GM12878 (cell line): ENCODE results near the gene AP3B1. TPM values are rescaled to one million over a fixed set of nuclear protein-coding genes. Genes with fewer than 3 reads are reported as not detected.

Experiments used
- ATAC-seq: fragments of 200-7000 bp; cut with Tn5 transposase; 3 replicates; pipeline ENCODE4 v1.9.1; 2020; ENCODE audit warnings: mild to moderate bottlenecking, moderate library complexity
- BruUV-seq: library from RNA; stranded (reverse); fragments of 400-500 nt; replicated peaks from 2 replicates; lab custom pipeline; 2021; lab: Mats Ljungman, UMichigan
- CTCF ChIA-PET: fragments of 300-600 bp; sonication (Branson Sonifier 250); formaldehyde crosslinking; extraction: SDS; loops from one replicate; lab custom pipeline; 2021; ENCODE audit warnings: inconsistent platforms; lab: Yijun Ruan, JAX
- POLR2A ChIA-PET: fragments of 350-600 bp; formaldehyde crosslinking; extraction: SDS; loops from one replicate; lab custom pipeline; 2021; ENCODE audit warnings: inconsistent platforms; lab: Charles Lee
- RAD21 ChIA-PET: fragments of 300-600 bp; sonication (Branson Sonifier 250); formaldehyde crosslinking; loops from one replicate; lab custom pipeline; 2023; ENCODE audit warnings: antibody characterized with exemption; ENCODE audit not compliant: unreplicated experiment; lab: Charles Lee
- SMC1A ChIA-PET: fragments of 300-600 bp; sonication (Branson Sonifier 250); formaldehyde crosslinking; loops from one replicate; lab custom pipeline; 2023; ENCODE audit not compliant: unreplicated experiment, uncharacterized antibody; lab: Charles Lee
- DNase-seq: peaks from one replicate; pipeline ENCODE4 v3.0.0-alpha.2; 2011; ENCODE audit warnings: low read depth, low spot score
- FAIRE-seq: peaks from 3 replicates; lab custom pipeline; 2011; peaks lifted over from hg19 to GRCh38; lab: Jason Lieb, UNC
- H2AFZ ChIP-seq: 2 replicates; pipeline ENCODE4 v1.6.0; 2011; ENCODE audit warnings: low read depth, low read length, control low read depth; ENCODE audit not compliant: control insufficient read depth
- H3K27ac ChIP-seq: 2 replicates; pipeline ENCODE4 v1.5.1; 2011; ENCODE audit warnings: control low read depth; ENCODE audit not compliant: control insufficient read depth, insufficient read depth
- H3K27me3 ChIP-seq, 2 experiments: replicated peaks in 1 of 2; 2 replicates each; pipeline versions ENCODE4 v1.6.0 to v1.6.1; 2011; ENCODE audit warnings: low read length in 1 of 2; ENCODE audit not compliant: control insufficient read depth in 2 of 2, insufficient read depth in 2 of 2
- H3K36me3 ChIP-seq, 2 experiments: 2 replicates each; pipeline ENCODE4 v1.5.1; 2011; ENCODE audit warnings: low read length in 1 of 2; ENCODE audit not compliant: control insufficient read depth in 2 of 2, insufficient read depth in 2 of 2
- H3K4me1 ChIP-seq: 2 replicates; pipeline ENCODE4 v1.6.1; 2011; ENCODE audit warnings: mild to moderate bottlenecking, low read length, moderate library complexity, mixed read lengths; ENCODE audit not compliant: control insufficient read depth, insufficient read depth
- H3K4me2 ChIP-seq: 2 replicates; pipeline ENCODE4 v1.6.0; 2011; ENCODE audit warnings: control low read depth; ENCODE audit not compliant: control insufficient read depth, insufficient read depth
- H3K4me3 ChIP-seq: fragments of 200-600 bp; sonication (generic); 2 replicates; pipeline ENCODE4 v1.5.1; 2016
- H3K79me2 ChIP-seq: 2 replicates; pipeline ENCODE4 v1.6.0; 2011; ENCODE audit warnings: low read length; ENCODE audit not compliant: control insufficient read depth, insufficient read depth
- H3K9ac ChIP-seq: 2 replicates; pipeline ENCODE4 v1.8.0; 2011; ENCODE audit warnings: low read length, control low read depth, mixed read lengths; ENCODE audit not compliant: control insufficient read depth, insufficient read depth
- H3K9me3 ChIP-seq: replicated peaks from 3 replicates; pipeline ENCODE4 v1.5.1; 2011; ENCODE audit warnings: mild to moderate bottlenecking, low read length; ENCODE audit not compliant: control insufficient read depth, insufficient read depth
- H4K20me1 ChIP-seq: 2 replicates; pipeline ENCODE4 v1.6.0; 2011; ENCODE audit not compliant: control insufficient read depth, insufficient read depth
- BRCA1 ChIP-seq: IDR thresholded peaks from 2 replicates; pipeline ENCODE4 v1.6.1; 2011; ENCODE audit warnings: low read depth, low read length, improper control_type of control experiment
- EED ChIP-seq: sonication (generic); IDR thresholded peaks from 2 replicates; pipeline ENCODE4 v1.6.1; 2016; ENCODE audit warnings: antibody characterized with exemption, low read depth
- EGR1 ChIP-seq, 2 experiments: IDR thresholded peaks; 1 replicate in 1 of 2; 2 replicates in 1 of 2; pipeline ENCODE4 v1.6.1; 2011 to 2012; ENCODE audit warnings: low read depth in 2 of 2, low read length in 2 of 2, borderline replicate concordance in 1 of 2, mild to moderate bottlenecking in 1 of 2, moderate library complexity in 1 of 2
- ETV6 ChIP-seq, 2 experiments: fragments of 450-650 bp in 1 of 2; IDR thresholded peaks in 1 of 2; conservative IDR thresholded peaks in 1 of 2; 2 replicates each; pipeline ENCODE4 v1.6.1; 2014; ENCODE audit warnings: antibody characterized with exemption in 1 of 2, borderline replicate concordance in 1 of 2, low read depth in 1 of 2, mild to moderate bottlenecking in 1 of 2, moderate library complexity in 1 of 2
- FOXK2 ChIP-seq: fragments of 450-650 bp; IDR thresholded peaks from 2 replicates; pipeline ENCODE4 v1.6.1; 2017; ENCODE audit warnings: mild to moderate bottlenecking, moderate library complexity
- IKZF1 ChIP-seq: fragments of 450-650 bp; conservative IDR thresholded peaks from 2 replicates; pipeline ENCODE4 v1.6.1; 2017; ENCODE audit warnings: antibody characterized with exemption, mild to moderate bottlenecking
- LARP7 ChIP-seq: fragments of 450-650 bp; IDR thresholded peaks from 2 replicates; pipeline ENCODE4 v1.6.1; 2017; ENCODE audit warnings: mild to moderate bottlenecking
- MXI1 ChIP-seq: fragments of 150-350 bp; IDR thresholded peaks from 2 replicates; pipeline ENCODE4 v1.6.1; 2011; ENCODE audit warnings: low read depth, mild to moderate bottlenecking, inconsistent platforms, low read length, improper control_type of control experiment
- NR2C2 ChIP-seq: IDR thresholded peaks from 2 replicates; pipeline ENCODE4 v1.6.1; 2011; ENCODE audit warnings: borderline replicate concordance, low read depth; ENCODE audit not compliant: control insufficient read depth, insufficient read length
- RUNX3 ChIP-seq: IDR thresholded peaks from 2 replicates; pipeline ENCODE4 v1.6.1; 2012; ENCODE audit warnings: low read length, inconsistent platforms
- TBL1XR1 ChIP-seq: IDR thresholded peaks from 2 replicates; pipeline ENCODE4 v1.6.1; 2012; ENCODE audit warnings: low read depth, low read length, improper control_type of control experiment
- YBX1 ChIP-seq: fragments of 450-650 bp; IDR thresholded peaks from 2 replicates; pipeline ENCODE4 v1.6.1; 2016; ENCODE audit warnings: antibody characterized with exemption
- WGBS: methylation state at CpG from one replicate; pipeline ENCODE4 v1.1.6; 2016; ENCODE audit warnings: low lambda C conversion rate; ENCODE audit not compliant: insufficient replicate concordance, insufficient coverage; ENCODE audit errors: missing lambda C conversion rate; 5-methylcytosine and 5-hydroxymethylcytosine counted together
- in situ Hi-C: fragments of 300-500 bp; cut with MboI; formaldehyde crosslinking; loops from 9 replicates; pipeline ENCODE4 v1.14.3; 2018; ENCODE audit warnings: mixed read lengths
- intact Hi-C: fragments of 100-400 bp; cut with micrococcal nuclease; formaldehyde crosslinking; loops from one replicate; pipeline ENCODE4 v1.14.2; 2022; ENCODE audit not compliant: unreplicated experiment
- polyA plus RNA-seq, 11 experiments: library from polyadenylated mRNA; depleted of rRNA in 4 of 11; unstranded in 6 of 11; stranded (reverse) in 5 of 11; fragments of >200 nt; fragmentation: Nextera tagmentation in 4 of 11; fragmentation: Illumina TruSeq in 1 of 11; extraction: Ambion mirVana in 4 of 11; extraction: Trizol in 1 of 11; gene quantifications; 1 replicate in 1 of 11; 2 replicates in 10 of 11; pipeline versions ENCODE4 v1.2.1 to v1.2.3, GENCODE V29; 2011 to 2016; ENCODE audit warnings: inconsistent platforms in 2 of 11, missing spikeins in 2 of 11, low read depth in 1 of 11
- total RNA-seq, 4 experiments: library from RNA; depleted of rRNA in 3 of 4; stranded (reverse); fragments of >200 nt in 3 of 4; fragmentation: Illumina TruSeq in 1 of 4; extraction: Trizol in 1 of 4; gene quantifications; 2 replicates each; pipeline versions ENCODE4 v1.2.1 to v1.2.3, GENCODE V29; 2013 to 2021
- TF ChIP-seq, protein P1 (sequence below): fragments of 450-650 bp; conservative IDR thresholded peaks from 2 replicates; pipeline ENCODE4 v1.6.1; 2017; ENCODE audit warnings: mild to moderate bottlenecking, moderate library complexity

AP3B1 gene
- total and polyA plus RNA-seq, 10 of the 15 experiments (the other 5 are each of a cell fraction or from before 2014, with no cell fraction given): 30.9 to 70.8 (median 46.0) TPM

DNA sequence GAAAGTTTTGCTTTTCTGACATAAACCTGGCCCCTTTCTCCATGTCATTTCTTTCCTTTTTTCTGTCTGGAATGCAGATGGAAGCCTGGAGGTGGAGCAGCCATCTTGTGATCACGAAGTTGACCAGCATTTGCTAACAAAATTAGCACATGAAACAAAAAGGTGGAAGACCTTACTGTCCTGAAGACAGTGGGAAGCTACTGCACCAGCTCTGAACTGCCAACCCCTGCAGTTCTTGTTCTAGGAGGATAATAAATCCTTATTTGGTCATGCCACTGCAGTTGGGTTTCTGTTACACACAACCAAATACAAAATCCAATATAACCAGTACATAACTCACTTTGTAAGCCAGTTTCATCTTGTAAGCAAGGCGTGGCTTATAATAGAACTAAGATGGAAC lies 269.0 kb downstream of the AP3B1 start:
- no peak overlapping the region for H3K4me3 ChIP-seq
- SMC1A ChIA-PET: interaction anchor here (0.9 kb wide), 1 partner anchor 10 kb away, joined by 3 read pairs; no protein-coding TSS in a partner anchor
- CTCF ChIA-PET: no interaction called here
- H2AFZ ChIP-seq: no peak overlapping the region
- no peak overlapping the region for H3K9ac ChIP-seq
- ATAC-seq: no peak; the same call in 2 of the 3 replicates
- no peaks in the 10 kb centered on the region for H4K20me1 ChIP-seq
- TF ChIP-seq LARP7 (no peak), NR2C2 (no peak), IKZF1 (no peak), ETV6 (conservative IDR thresholded peaks at IDR 0.05 in 1 of 2, IDR thresholded peaks at IDR 0.05 in 1 of 2; ENCODE audit: borderline replicate concordance in 1 of 2, low read depth in 1 of 2) (no peak), MXI1 (no peak), FOXK2 (no peak), EGR1 (IDR thresholded peaks at IDR 0.05; ENCODE audit: borderline replicate concordance in 1 of 2, low read depth in 2 of 2, low read length in 2 of 2) (no peak), TBL1XR1 (no peak), EED (no peak), BRCA1 (no peak), RUNX3 (no peak), YBX1 (no peak)
- TF ChIP-seq, protein P1, sequence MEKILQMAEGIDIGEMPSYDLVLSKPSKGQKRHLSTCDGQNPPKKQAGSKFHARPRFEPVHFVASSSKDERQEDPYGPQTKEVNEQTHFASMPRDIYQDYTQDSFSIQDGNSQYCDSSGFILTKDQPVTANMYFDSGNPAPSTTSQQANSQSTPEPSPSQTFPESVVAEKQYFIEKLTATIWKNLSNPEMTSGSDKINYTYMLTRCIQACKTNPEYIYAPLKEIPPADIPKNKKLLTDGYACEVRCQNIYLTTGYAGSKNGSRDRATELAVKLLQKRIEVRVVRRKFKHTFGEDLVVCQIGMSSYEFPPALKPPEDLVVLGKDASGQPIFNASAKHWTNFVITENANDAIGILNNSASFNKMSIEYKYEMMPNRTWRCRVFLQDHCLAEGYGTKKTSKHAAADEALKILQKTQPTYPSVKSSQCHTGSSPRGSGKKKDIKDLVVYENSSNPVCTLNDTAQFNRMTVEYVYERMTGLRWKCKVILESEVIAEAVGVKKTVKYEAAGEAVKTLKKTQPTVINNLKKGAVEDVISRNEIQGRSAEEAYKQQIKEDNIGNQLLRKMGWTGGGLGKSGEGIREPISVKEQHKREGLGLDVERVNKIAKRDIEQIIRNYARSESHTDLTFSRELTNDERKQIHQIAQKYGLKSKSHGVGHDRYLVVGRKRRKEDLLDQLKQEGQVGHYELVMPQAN: no peak
- H3K36me3 ChIP-seq: 0 out of 4 replicates have a peak, but pooled peaks cover 0 to 3% of the 10 kb centered on the region in 2 experiments
- POLR2A ChIA-PET: no interaction called here
- no peak for FAIRE-seq
- no peak for DNase-seq
- H3K27ac ChIP-seq: no peak overlapping the region
- in situ Hi-C loops (no loop called here), intact Hi-C loops (no loop called here)
- no peaks in the 10 kb centered on the region for H3K79me2 ChIP-seq
- H3K9me3 ChIP-seq: no peaks in the 10 kb centered on the region
- no peaks in the 10 kb centered on the region for H3K4me1 ChIP-seq
- 100% methylated on average over 2 of the region's 2 CpGs for WGBS
- BruUV-seq: no TSS peak
- no peaks in the 10 kb centered on the region for H3K27me3 ChIP-seq
- RAD21 ChIA-PET: no interaction called here
- H3K4me2 ChIP-seq: no peak overlapping the region
